ENCODE measurements around the gene EVPL.
"Not testable (repeated sequence)": the region's sequence is repeated elsewhere in the genome, so short reads cannot be mapped to it uniquely, and the experiment has no call there.

Gene EVPL

DNA sequence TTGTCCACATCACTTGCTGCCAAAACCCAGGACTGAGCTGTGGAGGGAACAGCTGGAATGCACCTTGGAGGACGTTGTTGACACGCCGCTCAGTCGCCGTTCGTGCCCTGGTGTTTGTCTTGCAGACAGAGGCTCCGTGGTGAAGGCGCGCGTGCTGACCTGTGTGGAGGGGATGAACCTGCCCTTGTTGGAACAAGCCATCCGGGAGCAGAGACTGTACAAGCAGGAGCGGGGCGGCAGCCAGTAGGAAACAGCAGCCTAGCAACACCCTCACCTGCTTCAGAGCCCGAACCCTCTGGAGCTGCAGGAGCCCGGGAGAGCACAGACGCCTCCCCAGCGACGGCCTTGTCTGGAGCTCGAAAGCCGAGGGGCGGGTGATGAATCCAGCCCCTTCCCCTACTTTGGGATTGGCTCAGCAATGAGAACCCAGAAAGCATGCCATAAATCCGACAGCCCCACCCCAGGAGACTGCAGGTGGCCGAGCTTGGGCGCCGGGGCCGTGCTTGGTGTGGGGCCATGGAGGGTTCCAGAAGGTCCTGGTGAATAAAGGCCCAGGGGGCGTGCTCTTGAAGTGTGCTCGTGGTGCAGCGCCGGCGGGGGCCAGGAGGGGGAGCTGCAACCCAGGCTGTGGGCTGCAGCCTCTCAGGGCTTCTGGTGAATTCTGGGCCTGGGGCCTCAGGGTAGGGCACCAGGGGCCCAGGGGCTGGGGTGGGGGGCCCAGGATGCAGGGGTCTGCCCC is 26.9 kb downstream of the EVPL start:
- DNase-seq (ENCODE audit: extremely low read depth in 1 of 2, low read depth in 1 of 2): peak; percentile 29 to 31

DNA sequence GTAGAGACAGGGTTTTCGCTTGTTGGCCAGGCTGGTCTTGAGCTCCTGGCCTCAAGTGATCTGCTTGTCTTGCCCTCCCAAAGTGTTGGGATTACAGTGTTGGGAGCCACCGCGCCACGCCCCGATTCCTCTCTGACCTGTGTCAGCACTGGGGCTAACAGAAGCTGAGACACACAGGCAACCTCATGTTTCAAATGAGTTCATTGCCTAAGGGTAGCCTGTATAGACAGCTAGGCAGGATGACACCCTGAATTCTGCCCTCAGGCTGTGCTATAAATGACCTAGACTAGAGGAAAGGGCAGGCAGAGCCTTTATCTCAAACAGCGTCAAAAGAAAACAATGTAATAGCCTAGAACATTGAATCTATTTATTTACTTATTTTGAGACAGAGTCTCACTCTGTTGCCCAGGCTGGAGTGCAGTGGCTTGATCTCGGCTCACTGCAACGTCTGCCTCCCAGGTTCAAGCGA is 28.7 kb downstream of the EVPL start:
- no peak for DNase-seq (ENCODE audit: extremely low read depth in 1 of 2, low read depth in 1 of 2)

DNA sequence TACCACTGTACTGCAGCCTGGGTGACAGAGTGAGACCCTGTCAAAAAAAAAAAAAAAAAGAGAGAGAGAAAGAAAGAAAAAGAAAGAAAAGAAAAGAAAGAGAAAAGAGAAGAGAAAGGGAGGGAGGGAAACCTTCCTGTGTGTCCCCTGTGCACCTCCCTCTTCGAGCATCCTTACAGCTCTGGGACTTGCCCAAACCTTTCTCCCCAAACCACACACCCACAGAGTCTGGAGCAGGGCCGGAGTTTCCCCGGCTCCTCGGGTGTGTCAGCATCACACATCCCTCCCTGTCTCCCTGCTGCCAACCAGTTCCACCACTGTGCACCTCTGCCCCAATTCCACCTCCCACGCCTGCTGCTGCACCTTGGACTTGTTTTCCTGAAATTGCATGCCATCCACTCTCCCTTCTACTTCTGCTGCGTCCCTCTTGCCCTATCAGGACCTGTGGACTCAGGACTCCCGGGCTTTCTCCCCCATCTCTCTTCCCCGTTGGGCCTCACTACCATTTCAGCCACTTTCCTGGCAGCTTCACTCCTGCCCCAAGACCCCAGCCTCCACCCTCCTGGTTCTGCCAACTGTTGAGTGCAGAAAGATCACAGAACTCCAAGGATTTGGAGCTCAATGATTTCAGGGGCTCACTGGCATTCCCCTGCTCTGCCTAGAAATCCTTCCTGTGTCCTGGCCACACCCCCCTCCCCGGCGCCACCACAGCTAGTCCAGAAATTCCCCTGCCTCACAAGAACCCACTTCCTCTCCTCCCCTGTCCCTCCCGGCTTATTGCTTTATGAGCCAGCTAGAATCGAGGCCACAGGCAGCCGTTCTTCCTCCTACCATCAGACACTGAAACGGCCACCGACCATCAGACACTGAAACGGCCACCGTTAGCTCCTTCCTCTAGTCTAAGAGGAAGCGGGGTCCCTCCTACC is 30.2 kb downstream of the EVPL start:
- DNase-seq (ENCODE audit: extremely low read depth in 1 of 2, low read depth in 1 of 2): peak in 1 of 2 donors; percentile 20

DNA sequence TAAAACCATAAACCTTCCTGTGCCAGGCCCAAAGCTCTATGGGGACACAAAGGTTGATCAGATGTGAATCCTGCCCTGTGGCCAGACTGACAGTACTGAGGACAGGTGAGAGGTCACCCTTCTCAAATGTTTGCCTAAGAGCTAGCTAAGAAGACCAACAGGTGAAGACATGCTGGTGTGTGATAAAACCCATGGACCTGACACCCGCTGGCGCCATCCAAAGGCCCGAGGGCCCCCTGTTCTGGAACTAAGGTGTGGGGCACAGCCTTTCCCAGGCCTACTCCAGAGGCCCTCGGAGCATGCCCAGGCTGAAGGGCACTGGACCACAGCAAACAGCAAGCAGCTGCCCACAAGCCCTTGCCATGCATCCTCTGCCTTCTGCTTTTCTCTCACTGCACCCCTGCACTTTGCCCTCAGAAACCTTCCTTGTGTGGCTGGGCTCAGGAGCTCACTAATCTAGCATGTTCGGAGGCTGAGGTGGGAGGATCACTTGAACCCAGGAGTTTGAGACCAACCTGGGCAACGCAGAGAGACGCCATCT is 31.7 kb downstream of the EVPL start:
- DNase-seq (ENCODE audit: extremely low read depth in 1 of 2, low read depth in 1 of 2): no peak

DNA sequence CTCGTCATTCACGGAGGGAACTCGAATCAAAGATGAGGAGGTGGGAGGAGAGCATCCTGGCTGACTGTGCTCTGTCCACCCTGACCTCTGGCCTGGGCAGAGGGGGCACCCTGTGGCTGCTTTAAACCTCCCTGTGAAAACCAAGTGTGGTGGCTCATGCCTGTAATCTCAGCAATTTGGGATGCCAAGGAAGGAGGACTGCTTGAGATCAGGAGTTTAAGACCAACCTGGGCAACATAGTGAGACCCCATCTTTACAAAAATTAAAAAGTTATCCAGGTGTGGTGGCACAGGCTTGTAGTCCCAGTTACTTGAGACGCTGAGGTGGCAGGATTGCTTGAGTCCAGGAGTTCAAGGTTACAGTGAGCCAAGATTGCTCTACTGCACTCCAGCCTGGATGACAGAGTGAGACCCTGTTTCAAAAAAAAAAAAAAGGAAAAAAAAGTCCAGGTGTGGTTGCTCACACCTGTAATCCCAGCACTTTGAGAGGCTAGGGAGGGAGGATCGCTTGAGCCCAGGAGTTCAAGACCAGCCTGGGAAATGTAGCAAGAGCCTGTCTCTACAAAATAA is 32.2 kb downstream of the EVPL start:
- DNase-seq (ENCODE audit: extremely low read depth in 1 of 2, low read depth in 1 of 2): no peak

DNA sequence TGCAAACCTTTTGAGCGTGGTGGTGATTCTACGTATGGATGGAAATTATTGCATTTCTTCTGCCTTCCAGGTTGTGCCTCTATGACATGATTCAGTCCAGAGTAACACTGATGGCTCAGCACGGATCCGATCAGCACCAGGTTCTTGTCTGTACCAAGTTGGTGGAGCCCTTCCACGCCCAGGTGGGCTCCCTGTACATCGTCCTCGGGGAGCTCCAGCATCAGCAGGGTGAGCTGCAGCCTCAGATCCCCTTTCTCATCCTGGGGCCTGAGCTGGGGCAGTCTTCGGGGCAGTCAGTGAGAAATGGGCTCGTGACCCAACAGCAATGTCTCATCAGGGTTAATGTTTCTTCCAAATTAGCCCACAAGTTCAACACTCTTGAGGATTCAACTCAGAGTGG is 35.7 kb downstream of the EVPL start:
- no peak for DNase-seq (ENCODE audit: extremely low read depth in 1 of 2, low read depth in 1 of 2)

DNA sequence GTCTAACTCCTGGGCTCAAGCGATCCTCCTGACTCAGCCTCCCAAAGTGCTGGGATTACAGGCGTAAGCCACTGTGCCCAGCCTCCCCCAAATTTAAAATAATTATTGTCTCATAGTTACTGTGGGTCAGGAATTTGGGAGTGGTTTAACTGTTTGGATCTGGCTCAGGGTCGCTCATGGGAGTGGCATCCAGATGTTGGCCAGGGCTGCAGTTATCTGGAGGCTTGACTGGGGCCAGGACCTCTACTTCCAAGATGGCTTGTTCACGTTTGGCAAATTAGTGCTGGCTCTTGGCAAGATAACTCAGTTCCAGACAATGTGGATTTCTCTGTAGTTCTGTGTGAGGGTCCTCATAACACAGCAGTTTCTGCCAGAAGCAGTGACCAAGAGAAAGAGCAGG is 40.1 kb downstream of the EVPL start:
- no peak for DNase-seq (ENCODE audit: extremely low read depth in 1 of 2, low read depth in 1 of 2)

DNA sequence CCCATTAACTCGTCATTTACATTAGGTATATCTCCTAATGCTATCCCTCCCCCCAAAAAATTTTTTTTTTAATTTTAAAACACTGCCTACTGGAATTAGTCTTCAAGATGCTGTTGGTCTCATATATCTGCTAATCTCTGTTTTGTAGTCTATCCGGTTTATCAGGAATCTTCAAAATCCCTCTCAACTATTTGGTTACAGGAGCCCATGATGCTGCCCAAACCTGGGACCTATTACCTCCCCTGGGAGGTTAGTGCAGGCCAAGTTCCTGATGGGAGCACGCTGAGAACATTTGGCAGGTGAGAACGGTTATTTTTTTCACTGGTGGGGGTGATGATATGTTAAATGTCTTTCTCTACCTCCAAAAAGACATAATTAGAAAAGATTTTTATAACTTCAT is 41.1 kb downstream of the EVPL start:
- no peak for DNase-seq (ENCODE audit: extremely low read depth in 1 of 2, low read depth in 1 of 2)

DNA sequence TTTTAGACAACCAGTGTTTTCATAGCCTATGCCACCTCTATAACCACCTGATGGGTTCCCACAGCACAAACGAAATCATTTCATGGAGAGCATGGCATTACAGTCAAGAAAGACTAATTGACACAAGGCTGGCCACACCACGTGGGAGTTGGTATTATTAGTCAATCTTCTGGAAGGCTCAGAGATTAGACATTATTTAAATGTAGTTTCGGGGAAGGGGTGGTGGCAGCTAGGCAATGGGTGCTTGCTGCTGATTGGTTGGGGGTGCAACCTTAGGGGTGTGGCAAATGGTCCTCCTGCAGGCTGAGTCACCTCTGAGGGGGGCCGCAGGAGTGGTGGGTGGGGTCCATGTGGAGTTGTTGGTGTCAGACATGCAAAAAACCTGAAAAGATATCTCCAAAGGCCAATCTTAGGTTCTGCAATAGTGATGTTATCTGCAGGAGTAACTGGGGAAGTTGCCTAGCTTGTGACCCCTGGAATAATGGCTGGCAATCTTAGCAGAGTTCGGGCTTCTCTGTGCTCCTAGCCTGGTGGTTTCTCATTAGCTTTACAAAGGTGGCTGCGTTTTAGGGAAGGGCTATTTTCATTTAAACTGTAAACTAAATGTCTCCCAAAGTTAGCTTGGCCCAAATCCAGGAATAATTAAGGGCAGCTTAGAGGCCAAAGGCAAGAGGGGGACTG is 43.5 kb downstream of the EVPL start:
- no peak for DNase-seq (ENCODE audit: extremely low read depth in 1 of 2, low read depth in 1 of 2)

DNA sequence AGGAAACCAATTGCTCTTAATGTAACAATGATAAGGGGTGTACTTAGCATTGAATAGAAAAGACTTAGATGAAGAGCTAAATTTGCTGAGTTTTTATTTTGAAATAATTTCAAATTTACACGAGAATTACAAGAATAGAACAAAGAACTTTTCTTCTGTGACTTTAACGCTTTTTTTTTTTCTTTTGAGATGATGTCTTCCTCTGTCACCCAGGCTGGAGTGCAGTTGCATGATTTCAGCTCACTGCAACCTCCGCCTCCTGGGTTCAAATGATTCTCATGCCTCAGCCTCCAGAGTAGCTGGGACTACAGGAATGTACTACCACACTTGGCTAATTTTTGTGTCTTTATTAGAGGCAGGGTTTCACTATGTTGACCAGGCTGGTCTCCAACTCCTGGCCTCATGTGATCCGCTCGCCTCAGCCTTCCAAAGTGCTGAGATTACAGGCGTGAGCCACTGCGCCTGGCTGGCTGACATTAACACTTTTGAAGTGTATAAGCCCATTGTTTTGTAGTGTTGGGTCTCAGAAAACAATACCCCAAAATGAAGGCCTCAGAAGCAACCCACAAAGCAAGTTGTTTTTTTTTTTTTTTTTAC is 46.0 kb downstream of the EVPL start:
- DNase-seq (ENCODE audit: extremely low read depth in 1 of 2, low read depth in 1 of 2): no peak

DNA sequence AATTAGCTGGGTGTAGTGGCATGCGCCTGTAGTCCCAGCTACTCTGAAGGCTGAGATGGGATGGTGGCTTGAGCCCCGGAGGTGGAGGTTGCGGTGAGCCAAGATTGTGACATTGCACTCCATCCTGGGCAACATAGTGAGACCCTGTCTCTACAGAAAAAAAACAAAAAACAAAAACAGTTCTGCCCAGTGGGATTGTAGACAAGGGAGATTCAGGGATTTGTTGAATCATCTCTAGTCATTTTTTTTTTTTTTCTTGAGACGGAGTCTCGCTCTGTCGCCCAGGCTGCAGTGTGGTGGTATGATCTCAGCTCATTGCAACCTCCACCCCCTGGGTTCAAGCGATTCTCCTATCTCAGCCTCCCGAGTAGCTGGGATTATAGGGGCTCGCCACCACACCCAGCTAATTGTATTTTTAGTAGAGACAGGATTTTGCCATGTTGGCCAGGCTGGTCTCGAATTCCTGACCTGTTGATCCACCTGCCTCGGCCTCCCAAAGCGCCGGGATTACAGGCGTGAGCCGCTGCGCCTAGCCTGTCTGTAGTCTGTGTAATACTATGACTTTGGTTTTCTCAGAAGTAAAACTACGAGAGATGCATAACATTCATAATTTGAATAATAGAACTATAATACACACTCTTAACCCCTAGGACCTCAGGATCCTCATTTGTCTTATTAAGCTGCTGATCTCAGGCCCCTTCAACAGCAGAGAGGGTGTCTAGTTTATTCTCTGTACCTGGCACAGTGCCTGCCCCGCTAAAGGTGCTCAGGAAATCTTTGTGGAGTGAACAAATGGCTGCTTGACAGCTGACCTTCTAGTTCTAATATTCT is 46.7 kb downstream of the EVPL start:
- DNase-seq (ENCODE audit: extremely low read depth in 1 of 2, low read depth in 1 of 2): no peak

DNA sequence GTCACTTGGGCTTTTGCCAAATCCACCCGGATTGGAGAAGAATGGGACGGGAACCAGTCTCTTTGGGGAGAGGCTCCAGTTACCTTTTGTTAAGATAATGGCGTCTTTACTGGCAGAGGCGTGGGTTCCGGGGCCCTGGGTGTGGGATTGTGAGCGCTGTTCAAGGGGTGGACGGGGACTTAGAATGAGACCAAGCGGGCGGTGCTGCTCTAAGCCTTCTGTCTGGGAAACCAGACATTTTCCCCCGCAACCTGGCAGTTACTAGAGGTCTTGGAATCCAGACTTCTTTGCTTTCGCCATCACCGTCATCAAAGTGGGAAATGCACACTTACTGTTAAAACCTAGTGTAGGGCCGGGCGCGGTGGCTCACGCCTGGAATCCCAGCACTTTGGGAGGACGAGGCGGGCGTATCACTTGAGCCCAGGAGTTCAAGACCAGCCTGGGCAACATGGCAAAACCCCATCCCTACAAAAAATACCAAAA is 47.4 kb downstream of the EVPL start:
- peak in 1 of 2 donors; percentile 16 for DNase-seq (ENCODE audit: extremely low read depth in 1 of 2, low read depth in 1 of 2)

DNA sequence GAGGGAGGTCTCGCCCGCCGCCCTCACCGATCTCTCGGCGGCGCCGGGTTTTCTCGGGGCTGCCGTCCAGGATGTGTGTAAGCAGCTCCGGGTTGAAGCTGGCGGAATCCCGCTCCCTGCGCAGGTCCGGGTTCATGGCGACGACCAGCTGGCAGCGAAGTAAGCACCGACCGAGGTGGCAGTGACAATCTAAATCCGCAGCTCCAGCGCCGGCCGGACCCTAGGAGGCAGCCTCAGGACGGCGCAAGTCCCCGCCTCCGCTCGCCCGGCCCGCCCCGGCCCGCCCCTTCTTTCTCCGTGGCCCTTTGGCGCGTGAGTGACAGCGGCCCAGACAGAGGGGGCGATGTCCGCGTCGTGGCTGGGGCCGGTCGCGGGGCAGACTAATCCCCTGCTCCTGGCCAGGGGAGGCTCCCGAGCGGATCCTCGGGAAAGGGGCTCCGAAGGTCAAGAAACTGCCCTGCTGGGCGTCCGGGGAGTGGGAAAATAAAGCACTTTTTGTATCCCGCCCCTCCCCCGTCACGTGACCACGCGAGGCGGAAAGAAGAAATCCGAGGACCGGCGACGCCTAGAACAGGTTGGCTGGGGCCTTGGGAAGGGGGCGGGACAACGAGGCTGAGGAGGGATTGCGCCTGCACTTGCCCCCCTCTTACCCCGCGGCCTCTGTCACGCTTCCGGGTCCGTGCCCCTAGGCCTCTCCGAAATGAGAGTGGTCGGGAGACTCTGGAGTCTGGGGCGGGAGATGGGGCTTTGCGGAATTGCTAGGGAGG is 48.0 kb downstream of the EVPL start, which contains the start of the genes ACOX1 and TEN1:
TSS of gene ACOX1 (minus strand) at position 229 of the 767 bp plus-strand sequence. CDS start at position 136, 93 bp downstream.
TSS of gene TEN1 (plus strand) at position 303 of the 767 bp plus-strand sequence. CDS start 6,953 bp downstream, outside the sequence.
- peak; percentile 93 to 96 for DNase-seq (ENCODE audit: extremely low read depth in 1 of 2, low read depth in 1 of 2)

DNA sequence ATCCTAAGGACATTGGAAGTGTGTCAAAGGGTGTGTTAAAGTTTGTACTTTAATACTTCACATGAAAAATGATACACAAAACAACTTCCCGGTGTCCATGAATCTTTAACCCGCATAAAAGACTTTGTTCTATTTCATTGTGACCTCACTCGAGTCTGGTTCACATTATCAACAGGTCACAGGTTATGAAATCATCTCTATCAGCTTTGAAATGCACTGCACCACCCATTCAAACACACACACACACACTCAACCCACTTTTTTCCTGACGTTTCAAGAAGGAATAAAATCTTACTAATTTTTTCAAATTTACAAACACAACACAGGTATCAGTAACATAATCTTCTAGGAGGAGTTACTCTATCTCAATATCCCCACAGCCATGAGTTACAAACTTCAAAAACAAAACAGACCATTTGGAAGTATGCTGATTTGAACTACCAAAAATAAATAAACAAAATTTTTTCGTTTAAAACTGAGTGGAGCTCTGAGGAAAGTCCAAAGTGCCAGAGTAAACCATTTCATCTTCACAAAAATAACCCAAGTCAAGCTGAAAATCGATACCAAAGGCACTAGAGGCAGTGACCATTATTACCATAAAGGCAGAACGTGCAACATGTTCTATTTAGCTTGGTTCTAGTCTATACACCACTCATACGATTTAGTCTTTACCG is 50.8 kb downstream of the EVPL start:
- DNase-seq (ENCODE audit: extremely low read depth in 1 of 2, low read depth in 1 of 2): no peak

DNA sequence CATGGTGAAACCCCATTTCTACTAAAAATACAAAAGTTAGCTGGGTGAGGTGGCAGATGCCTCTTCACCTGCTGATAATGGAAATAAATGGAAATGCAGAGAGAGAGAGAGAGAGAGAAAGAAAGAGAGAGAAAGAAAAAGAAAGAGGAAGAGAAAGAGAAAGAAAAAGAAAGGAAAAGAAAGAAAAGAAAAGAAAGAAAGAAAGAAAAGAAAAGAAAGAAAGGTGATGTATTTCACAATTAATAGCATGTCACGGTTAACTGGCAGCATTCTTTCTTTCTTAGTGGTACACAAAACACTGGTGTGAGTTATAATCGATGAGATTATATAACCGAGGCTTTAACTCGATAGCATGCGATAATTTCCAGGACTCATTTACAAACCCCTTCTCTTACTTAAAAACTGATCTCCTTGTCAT is 51.3 kb downstream of the EVPL start:
- DNase-seq (ENCODE audit: extremely low read depth in 1 of 2, low read depth in 1 of 2): no peak

DNA sequence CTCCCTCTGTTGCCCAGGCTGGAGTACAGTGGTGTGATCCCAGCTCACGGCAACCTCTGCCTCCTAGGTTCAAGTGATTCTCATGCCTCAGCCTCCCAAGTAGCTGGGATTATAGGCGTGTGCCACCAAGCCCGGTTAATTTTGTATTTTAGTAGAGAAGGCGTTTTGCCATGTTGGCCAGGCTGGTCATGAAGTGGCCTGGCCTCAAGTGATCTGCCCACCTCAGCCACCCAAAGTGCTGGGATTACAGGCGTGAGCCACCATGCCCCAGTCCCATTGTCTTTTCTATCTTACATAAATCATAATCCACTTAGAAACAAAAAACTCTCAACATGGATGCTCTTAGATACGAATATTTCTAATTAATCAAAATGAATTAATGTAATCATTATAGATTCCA is 51.9 kb downstream of the EVPL start:
- DNase-seq (ENCODE audit: extremely low read depth in 1 of 2, low read depth in 1 of 2): not testable (repeated sequence)

DNA sequence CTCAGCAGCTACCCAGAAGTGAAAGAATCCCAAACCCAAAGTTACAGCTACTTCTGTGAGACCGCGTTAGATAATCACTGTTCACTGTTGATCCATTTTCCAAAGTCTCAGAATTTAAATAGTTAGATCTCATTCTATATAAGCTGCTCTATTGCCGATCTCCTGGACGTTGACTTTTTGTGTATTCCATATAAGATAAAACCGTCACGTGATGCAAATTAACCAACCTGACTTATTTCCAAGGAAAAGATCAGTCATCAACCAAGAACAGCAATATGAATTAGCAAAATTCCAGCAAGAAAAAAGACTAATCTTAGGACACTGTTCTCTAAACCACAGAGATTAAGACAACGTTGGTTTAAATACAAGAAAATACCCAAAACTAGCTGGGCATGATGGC is 56.5 kb downstream of the EVPL start:
- no peak for DNase-seq (ENCODE audit: extremely low read depth in 1 of 2, low read depth in 1 of 2)

Data from stimulated activated CD8-positive, alpha-beta memory T cell treated with anti-CD3 and anti-CD28 coated beads, Interleukin-7, amount 100 ng/mL, for 48 hours (primary cell).